GM12878 (cell line): ENCODE measurements around the gene ANO8.

Source experiments
- EGR1 ChIP-seq, 2 experiments: IDR thresholded peaks; 1 replicate in 1 of 2; 2 replicates in 1 of 2; pipeline ENCODE4 v1.6.1; 2011 to 2012; ENCODE audit warnings: low read depth in 2 of 2, low read length in 2 of 2, borderline replicate concordance in 1 of 2, mild to moderate bottlenecking in 1 of 2, moderate library complexity in 1 of 2
- POLR2A ChIP-seq: IDR thresholded peaks from 2 replicates; pipeline ENCODE4 v1.6.1; 2011; ENCODE audit warnings: low read depth, mild to moderate bottlenecking, low read length
- RAD21 ChIP-seq: IDR thresholded peaks from 2 replicates; pipeline ENCODE4 v1.6.1; 2011; ENCODE audit warnings: mild to moderate bottlenecking, low read depth, low read length, moderate library complexity; ENCODE audit not compliant: insufficient read depth
- RAD51 ChIP-seq: fragments of 450-650 bp; IDR thresholded peaks from 2 replicates; pipeline ENCODE4 v1.6.1; 2016; ENCODE audit warnings: moderate library complexity, mild to moderate bottlenecking, inconsistent platforms
- TCF7 ChIP-seq: IDR thresholded peaks from 2 replicates; pipeline ENCODE4 v1.6.1; 2014; ENCODE audit warnings: antibody characterized with exemption, borderline replicate concordance
- ZNF622 ChIP-seq: fragments of 450-650 bp; IDR thresholded peaks from 2 replicates; pipeline ENCODE4 v1.6.1; 2017; ENCODE audit warnings: mild to moderate bottlenecking, inconsistent platforms
- ZSCAN29 ChIP-seq: fragments of 450-650 bp; IDR thresholded peaks from 2 replicates; pipeline ENCODE4 v1.6.1; 2017; ENCODE audit warnings: mild to moderate bottlenecking, moderate library complexity

DNA sequence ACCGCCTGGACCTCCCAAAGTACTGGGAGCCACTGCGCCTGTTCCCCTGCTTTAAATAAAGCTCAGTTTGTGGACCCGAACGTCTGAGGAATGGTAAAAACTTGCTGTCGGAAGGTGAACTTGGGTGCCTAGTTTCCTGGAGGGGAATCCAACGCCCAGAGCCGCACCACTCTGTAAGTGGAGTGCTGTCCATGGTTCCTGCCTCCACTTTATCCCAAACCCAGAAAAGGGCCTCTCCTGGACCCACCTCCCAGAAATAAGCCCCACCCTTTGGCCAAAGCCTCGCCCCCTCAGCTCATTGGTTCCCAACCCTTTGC is 2.3 kb downstream of the ANO8 start:
- TF ChIP-seq ZSCAN29 (no peak), ZNF622 (no peak), POLR2A (no peak), TCF7 (no peak), RAD21 (no peak), EGR1 (IDR thresholded peaks at IDR 0.05; ENCODE audit: borderline replicate concordance in 1 of 2, low read depth in 2 of 2, low read length in 2 of 2) (no peak), RAD51 (no peak)
